ENCODE measurements around the gene MSX2.
A peak's percentile ranks its signal among the peaks of the same experiment; 100 is the strongest.

The MSX2 gene

GRCh38 chr5:174720612-174721529 is 3.5 kb upstream of the MSX2 start (continued):
- TF ChIP-seq TSHZ1 (tag by site-specific recombination; IDR thresholded peaks at IDR 0.05; ENCODE audit: borderline replicate concordance) (no peak), ZNF837 (tag by site-specific recombination; IDR thresholded peaks at IDR 0.05) (no peak), ZNF596 (tag by site-specific recombination; IDR thresholded peaks at IDR 0.05) (peak; percentile 53; the same call in 1 of the 2 replicates), ZNF16 (tag by site-specific recombination; IDR thresholded peaks at IDR 0.05; ENCODE audit: low read depth) (no peak), ZNF157 (tag by site-specific recombination; IDR thresholded peaks at IDR 0.05) (no peak), ZNF280D (tag by site-specific recombination; IDR thresholded peaks at IDR 0.05) (no peak), ZFHX2 (tag by site-specific recombination; conservative IDR thresholded peaks at IDR 0.05) (peak; percentile 44), ZNF513 (tag by site-specific recombination; IDR thresholded peaks at IDR 0.05) (no peak), ZBTB6 (tag by site-specific recombination; IDR thresholded peaks at IDR 0.05) (peak; percentile 63; the same call in 1 of the 2 replicates), ZEB2 (tag by site-specific recombination; IDR thresholded peaks at IDR 0.05) (peak; percentile 29; the same call in 1 of the 2 replicates), ZSCAN16 (tag by site-specific recombination; IDR thresholded peaks at IDR 0.05) (no peak), ZNF600 (tag by site-specific recombination; IDR thresholded peaks at IDR 0.05) (no peak), ZNF768 (tag by site-specific recombination; IDR thresholded peaks at IDR 0.05) (peak; percentile 94)

- Histone ChIP-seq H3K36me3 (ENCODE audit: control insufficient read depth in 2 of 2, insufficient read depth in 1 of 2, low read length in 2 of 2) (peaks cover 0 to 16% of the 10 kb centered on the region in 2 experiments; a peak in 1 of 3 replicates), H3K9me3 (ENCODE audit: control insufficient read depth, insufficient read depth, low read depth, low read length) (no peaks in the 10 kb centered on the region), H3K4me3 (ENCODE audit: low read depth, low read length) (peak overlapping the region; percentile 26), H3K4me1 (ENCODE audit: control insufficient read depth, insufficient read depth, low read length) (peaks cover 18% of the 10 kb centered on the region), H3K27ac (ENCODE audit: extremely low read depth, low read depth, low read length) (peak overlapping the region; percentile 34; the same call in 1 of the 2 replicates)
- POLR2A ChIA-PET, result no interaction called here
- CTCF ChIA-PET, result interaction anchor here (0.6 to 1.5 kb wide), 2 partner anchors 13 to 302 kb away, joined by 3 to 4 read pairs; no protein-coding TSS in a partner anchor
- TF ChIP-seq PRDM10 (tag by site-specific recombination; IDR thresholded peaks at IDR 0.05) (peak; percentile 69), ZNF133 (tag by site-specific recombination; IDR thresholded peaks at IDR 0.05) (no peak), ZNF223 (tag by site-specific recombination; IDR thresholded peaks at IDR 0.05) (peak; percentile 70; the same call in 1 of the 2 replicates)
Measured at GRCh38 chr5:174721530-174722432, 2.6 kb upstream of the MSX2 start.

Measured in HEK293 (cell line).